GM12874 (cell line): ENCODE results near the gene COPS7A.

Source experiments
- CTCF ChIP-seq: IDR thresholded peaks from 2 replicates; pipeline ENCODE4 v1.5.1; 2011; ENCODE audit warnings: low read depth, mild to moderate bottlenecking, control low read depth, low read length, moderate library complexity; ENCODE audit not compliant: insufficient read depth

The COPS7A gene

GRCh38 chr12:6757028-6757690 lies 33.3 kb downstream of the COPS7A start:
- TF ChIP-seq CTCF = no peak

- no peak for TF ChIP-seq CTCF
Measured at GRCh38 chr12:6758506-6759095, 34.8 kb downstream of the COPS7A start.

- no peak for TF ChIP-seq CTCF
Measured at GRCh38 chr12:6759741-6760140, 35.9 kb downstream of the COPS7A start.

- TF ChIP-seq CTCF = no peak
Measured at GRCh38 chr12:6763380-6763779, 39.5 kb downstream of the COPS7A start.

GRCh38 chr12:6764011-6764828 lies 40.4 kb downstream of the COPS7A start:
- TF ChIP-seq CTCF = no peak

- no peak for TF ChIP-seq CTCF
Measured at GRCh38 chr12:6765048-6765633, 41.3 kb downstream of the COPS7A start.
